A673 (cell line): ENCODE data around the gene GABRB2. TPM values are rescaled to one million over a fixed set of nuclear protein-coding genes. Genes with fewer than 3 reads are reported as not detected.

ENCODE experiments used
- BruUV-seq: library from RNA; stranded (reverse); fragments of 400-500 nt; replicated peaks from 2 replicates; lab custom pipeline; 2021; lab: Mats Ljungman, UMichigan
- CTCF ChIA-PET: fragments of 300-600 bp; sonication (Branson Sonifier 250); formaldehyde crosslinking; loops from one replicate; lab custom pipeline; 2022; ENCODE audit warnings: antibody characterized with exemption; lab: Charles Lee
- POLR2A ChIA-PET: fragments of 300-600 bp; sonication (Branson Sonifier 250); formaldehyde crosslinking; loops from one replicate; lab custom pipeline; 2022; ENCODE audit warnings: antibody characterized with exemption; ENCODE audit not compliant: low non-redundant PET; lab: Charles Lee
- DNase-seq: peaks from one replicate; pipeline ENCODE4 v3.0.0-alpha.2; 2015; ENCODE audit warnings: low spot score
- H3K27ac ChIP-seq: fragments of 200-600 bp; sonication (generic); 2 replicates; pipeline ENCODE4 v1.5.1; 2016; ENCODE audit warnings: mixed run types, low read depth, mild to moderate bottlenecking, mixed read lengths, antibody characterized with exemption, low read length; ENCODE audit not compliant: poor library complexity, severe bottlenecking
- H3K27me3 ChIP-seq: fragments of 200-600 bp; sonication (generic); replicated peaks from 2 replicates; pipeline ENCODE4 v1.6.1; 2017; ENCODE audit warnings: mixed run types, low read depth, mild to moderate bottlenecking, mixed read lengths, antibody characterized with exemption, low read length; ENCODE audit not compliant: insufficient read depth, poor library complexity
- H3K36me3 ChIP-seq: fragments of 200-600 bp; sonication (generic); 2 replicates; pipeline ENCODE4 v1.6.1; 2016; ENCODE audit warnings: mixed run types, mild to moderate bottlenecking, mixed read lengths, antibody characterized with exemption, low read length; ENCODE audit not compliant: insufficient read depth, poor library complexity, severe bottlenecking
- H3K4me1 ChIP-seq: fragments of 200-600 bp; sonication (generic); 2 replicates; pipeline ENCODE4 v1.6.1; 2017; ENCODE audit warnings: mixed run types, mild to moderate bottlenecking, mixed read lengths, antibody characterized with exemption, low read length; ENCODE audit not compliant: insufficient read depth, poor library complexity, severe bottlenecking
- H3K4me3 ChIP-seq: fragments of 200-600 bp; sonication (generic); 2 replicates; pipeline ENCODE4 v1.5.1; 2016; ENCODE audit warnings: low read depth, mixed run types, mild to moderate bottlenecking, mixed read lengths, low read length; ENCODE audit not compliant: poor library complexity, severe bottlenecking
- H3K9me3 ChIP-seq: fragments of 200-600 bp; sonication (generic); 2 replicates; pipeline ENCODE4 v1.6.1; 2016; ENCODE audit warnings: mixed run types, low read depth, mild to moderate bottlenecking, mixed read lengths, antibody characterized with exemption, low read length; ENCODE audit not compliant: poor library complexity, severe bottlenecking
- CTCF ChIP-seq: fragments of 300-800, 200-600 bp; sonication (generic); conservative IDR thresholded peaks from 2 replicates; pipeline ENCODE4 v1.5.1; 2017; ENCODE audit warnings: low read depth, mild to moderate bottlenecking, antibody characterized with exemption, low read length, moderate library complexity, mixed read lengths
- EZH2 ChIP-seq: fragments of 200-600 bp; sonication (generic); IDR thresholded peaks from 2 replicates; pipeline ENCODE4 v1.6.1; 2017; ENCODE audit warnings: borderline replicate concordance, low read depth, mild to moderate bottlenecking, mixed read lengths, antibody characterized with exemption, low read length; ENCODE audit not compliant: poor library complexity, severe bottlenecking
- intact Hi-C: fragments of 100-400 bp; cut with micrococcal nuclease; formaldehyde crosslinking; loops from one replicate; pipeline ENCODE4 v1.10.0; 2022; ENCODE audit not compliant: unreplicated experiment
- total RNA-seq: library from RNA; stranded (reverse); gene quantifications from 2 replicates; pipeline ENCODE4 v1.2.3, GENCODE V29; 2021

GABRB2 gene
- total RNA-seq, 1 experiment from 2014 or later: not detected

DNA sequence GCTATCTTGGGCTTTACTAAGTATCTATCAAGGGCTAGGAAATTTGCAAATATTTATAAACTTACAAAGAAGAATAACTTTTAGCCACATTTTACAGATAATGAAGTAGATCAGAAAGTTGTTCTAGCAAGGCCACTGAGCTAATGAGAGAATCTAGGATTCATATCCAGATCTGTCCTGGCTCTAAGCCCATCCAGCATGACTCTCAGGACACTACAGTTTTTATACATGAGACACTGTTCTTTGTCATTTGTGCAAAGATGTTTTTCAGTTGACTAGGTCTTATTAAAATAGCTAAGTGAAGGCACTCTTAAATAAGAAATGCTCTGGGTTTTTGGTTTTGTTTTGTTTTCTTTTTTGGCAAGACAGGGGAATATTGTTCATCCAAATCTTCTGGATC, 273.1 kb downstream of the GABRB2 start:
- TF ChIP-seq EZH2: no peak
- no peak for TF ChIP-seq CTCF
- no peaks in the 10 kb centered on the region for H3K27me3 ChIP-seq
- H3K9me3 ChIP-seq: no peaks in the 10 kb centered on the region
- H3K36me3 ChIP-seq: no peaks in the 10 kb centered on the region
- BruUV-seq: no TSS peak
- ChIA-PET CTCF (no interaction called here), POLR2A (no interaction called here)
- H3K4me1 ChIP-seq: no peaks in the 10 kb centered on the region
- no peak overlapping the region for H3K4me3 ChIP-seq
- no peak overlapping the region for H3K27ac ChIP-seq
- intact Hi-C loops: no loop called here
- no peak for DNase-seq

GRCh38 chr5:161271816-161272215, 274.7 kb downstream of the GABRB2 start:
- BruUV-seq: no TSS peak
- ChIA-PET CTCF (no interaction called here), POLR2A (no interaction called here)
- Histone ChIP-seq H3K9me3 (no peaks in the 10 kb centered on the region), H3K36me3 (no peaks in the 10 kb centered on the region), H3K4me3 (no peak overlapping the region), H3K4me1 (no peaks in the 10 kb centered on the region), H3K27ac (no peak overlapping the region), H3K27me3 (no peaks in the 10 kb centered on the region)
- DNase-seq: no peak
- intact Hi-C loops: no loop called here
- TF ChIP-seq EZH2 (no peak), CTCF (no peak)

GRCh38 chr5:161269125-161269524, 277.4 kb downstream of the GABRB2 start:
- no peak overlapping the region for H3K27ac ChIP-seq
- no peaks in the 10 kb centered on the region for H3K36me3 ChIP-seq
- no TSS peak for BruUV-seq
- H3K4me3 ChIP-seq: no peak overlapping the region
- ChIA-PET POLR2A (no interaction called here), CTCF (no interaction called here)
- TF ChIP-seq CTCF (no peak), EZH2 (no peak)
- no peak for DNase-seq
- H3K4me1 ChIP-seq: no peaks in the 10 kb centered on the region
- H3K27me3 ChIP-seq: no peaks in the 10 kb centered on the region
- intact Hi-C loops: no loop called here
- no peaks in the 10 kb centered on the region for H3K9me3 ChIP-seq
